Hematopoietic multipotent progenitor cell treated with erythropoietin and hydrocortisone succinate and interleukin-3 and kit ligand, for 4 days (in vitro differentiated cells): ENCODE measurements around the gene PNMA6E.

Experiments used
- DNase-seq: peaks from one replicate; pipeline ENCODE4 v3.0.0-alpha.2; 2015

The PNMA6E gene

DNA sequence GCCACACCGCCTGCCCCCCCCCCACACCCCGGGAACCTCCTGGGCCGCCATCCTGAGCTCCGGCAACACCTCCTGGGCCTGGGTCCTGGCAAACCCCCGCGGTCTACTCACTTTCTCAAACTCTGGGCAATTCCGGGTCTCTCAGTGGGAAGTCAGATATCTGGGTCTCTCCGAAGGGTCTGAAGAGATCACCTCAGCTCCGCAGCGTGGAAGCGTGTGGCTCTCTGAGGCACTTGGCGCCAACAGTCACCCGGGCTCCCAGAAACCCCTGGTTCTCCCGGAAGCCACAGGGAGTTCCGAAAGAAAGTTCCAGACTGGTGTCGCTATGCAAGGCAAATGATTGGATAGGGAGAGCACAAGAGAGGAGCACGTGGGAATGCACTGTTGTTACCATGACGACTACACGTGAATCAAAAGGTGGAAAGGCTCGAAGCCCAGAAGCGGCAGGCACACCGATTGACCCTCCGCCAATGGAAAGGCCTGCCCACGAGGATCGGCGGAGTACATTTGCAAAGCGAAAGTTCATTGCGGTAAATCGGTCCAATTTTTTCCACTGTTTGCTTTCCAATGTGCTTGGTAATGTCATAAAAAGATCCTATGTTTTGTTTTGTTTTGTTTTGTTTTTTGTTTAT, at the start of gene PNMA6E:
Gene PNMA6E, minus strand, starts transcription at position 218 of the 632 bp plus-strand sequence. CDS start 2,501 bp downstream, outside the sequence.
- no peak for DNase-seq

DNA sequence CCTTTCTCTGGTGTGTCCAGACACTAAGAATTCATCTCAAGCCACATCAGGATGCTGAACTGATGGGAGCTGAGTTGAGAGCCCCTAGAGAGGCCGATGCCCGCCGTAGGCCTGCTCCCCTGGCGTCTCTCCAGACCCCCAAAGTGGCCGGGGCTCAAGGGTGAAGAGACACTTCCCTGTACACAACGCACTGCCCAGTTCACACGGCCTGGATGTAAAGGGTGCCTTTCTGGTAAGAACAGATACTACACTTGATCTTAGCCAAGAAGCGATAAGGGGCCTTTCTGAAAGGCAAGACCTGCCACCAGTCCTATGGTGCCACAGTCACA, 49.8 kb upstream of the PNMA6E start:
- DNase-seq: no peak

DNA sequence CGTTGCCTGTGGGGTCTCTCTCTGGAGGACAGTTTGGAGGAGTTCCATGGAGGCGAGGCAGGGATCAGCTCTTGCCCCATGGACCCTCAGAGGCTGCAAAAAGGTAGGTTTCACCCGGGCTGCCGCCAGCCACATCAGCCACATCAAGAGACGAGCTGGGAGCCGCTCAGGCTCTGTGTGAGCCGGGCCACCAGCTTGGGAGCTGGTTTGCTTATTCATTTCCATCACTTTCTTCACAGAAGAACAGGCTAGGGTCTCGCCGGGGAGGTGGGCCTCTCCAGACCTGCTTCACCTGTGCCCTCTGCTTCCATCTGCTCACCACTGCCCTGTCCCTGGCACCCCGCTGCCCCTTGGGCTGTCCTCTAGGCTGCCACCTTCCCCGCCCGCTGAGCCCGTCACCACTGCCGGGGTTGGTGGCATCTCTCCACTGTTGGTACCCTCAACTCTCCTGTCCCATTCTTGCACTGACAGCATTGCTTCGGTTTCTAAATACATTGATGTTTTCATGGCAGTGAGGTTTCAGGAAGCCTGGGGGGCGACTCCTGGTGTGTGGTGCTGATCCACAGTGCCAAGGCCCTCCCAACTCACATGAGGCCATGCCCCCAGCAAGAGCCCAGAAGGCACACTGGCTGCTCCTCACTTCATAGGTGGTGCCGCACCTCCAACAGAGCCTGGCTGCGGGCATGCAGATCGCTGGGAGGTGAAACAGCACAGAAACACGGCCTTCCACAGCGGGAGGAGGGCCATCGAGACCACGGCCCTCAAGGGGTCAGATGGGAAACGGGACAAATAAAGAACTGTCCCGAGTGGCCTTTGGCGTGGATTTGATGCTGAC, 49.2 kb upstream of the PNMA6E start:
- DNase-seq: no peak

DNA sequence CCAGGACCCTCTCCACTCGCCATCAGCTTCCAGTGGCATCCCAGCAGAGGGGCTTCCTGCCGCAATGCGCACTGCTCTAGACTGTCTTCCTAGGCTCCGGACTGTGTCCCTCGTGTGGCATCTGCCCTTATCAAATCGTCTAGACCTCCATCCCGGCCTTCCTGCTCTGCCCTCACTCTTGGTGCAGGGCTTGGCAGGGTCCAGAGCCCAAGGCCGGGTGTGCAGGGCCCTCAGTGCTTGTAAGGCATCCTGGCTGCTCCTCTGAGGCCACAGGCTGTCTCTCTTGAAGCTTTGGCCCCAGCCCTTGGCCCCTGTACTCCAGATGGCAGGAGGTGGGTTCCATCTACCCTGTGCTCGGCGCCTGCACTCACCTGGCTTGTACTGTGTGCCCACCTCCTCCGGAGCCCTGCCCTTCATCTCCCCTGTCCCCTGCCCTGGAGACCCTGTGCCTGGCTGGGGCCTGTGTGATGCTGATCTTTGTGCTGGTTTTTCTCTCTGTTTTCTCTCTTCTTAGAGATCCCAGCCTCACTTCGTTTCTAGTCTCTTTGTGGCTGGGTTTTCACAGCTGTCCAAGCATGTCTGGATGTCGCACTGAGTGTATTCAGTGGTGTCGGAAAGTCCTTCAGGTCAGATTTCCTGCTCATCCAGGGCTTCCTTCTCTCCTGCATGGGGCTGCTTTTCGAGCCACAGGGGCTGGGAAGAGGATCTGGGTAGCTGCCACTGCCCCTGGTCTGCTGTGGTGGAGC, 48.4 kb upstream of the PNMA6E start:
- no peak for DNase-seq

DNA sequence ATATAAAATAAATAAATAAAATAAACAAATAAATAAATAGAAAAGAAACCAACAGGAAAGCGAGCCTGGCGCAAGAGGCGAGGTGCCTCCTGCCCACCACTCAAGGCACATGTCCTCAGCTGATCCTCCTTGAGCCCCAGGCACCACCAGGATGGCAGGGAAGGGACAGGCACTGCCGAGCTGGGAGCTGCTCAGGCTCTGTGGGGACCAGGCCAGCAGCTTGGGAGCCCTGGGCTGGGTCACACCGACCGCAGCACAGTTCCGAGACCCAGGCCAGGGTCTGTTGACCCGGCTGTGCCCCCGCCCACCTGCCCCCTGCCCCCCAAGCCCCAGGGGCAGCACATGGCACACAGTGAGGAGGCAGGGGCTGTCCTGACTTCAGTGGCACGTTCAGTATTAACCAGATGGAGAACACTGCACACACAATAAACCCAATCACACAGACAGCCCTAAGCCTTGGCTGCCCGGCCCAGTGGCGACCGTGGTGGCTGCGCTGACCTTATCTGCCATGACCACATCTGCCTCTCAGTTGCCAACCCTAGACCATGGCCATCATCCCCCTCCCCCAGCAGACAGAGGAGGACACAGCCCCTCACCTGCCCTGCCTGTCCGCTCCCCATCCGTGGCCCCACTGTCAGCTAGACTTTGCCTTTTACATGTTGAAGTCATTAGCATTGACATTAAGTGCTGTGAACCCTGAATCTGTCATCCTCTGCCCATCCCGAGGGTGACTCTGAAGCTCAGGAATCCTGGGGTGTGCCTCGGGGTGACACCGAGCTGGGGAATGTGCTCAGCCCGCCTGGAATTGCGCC, 47.6 kb upstream of the PNMA6E start:
- no peak for DNase-seq

DNA sequence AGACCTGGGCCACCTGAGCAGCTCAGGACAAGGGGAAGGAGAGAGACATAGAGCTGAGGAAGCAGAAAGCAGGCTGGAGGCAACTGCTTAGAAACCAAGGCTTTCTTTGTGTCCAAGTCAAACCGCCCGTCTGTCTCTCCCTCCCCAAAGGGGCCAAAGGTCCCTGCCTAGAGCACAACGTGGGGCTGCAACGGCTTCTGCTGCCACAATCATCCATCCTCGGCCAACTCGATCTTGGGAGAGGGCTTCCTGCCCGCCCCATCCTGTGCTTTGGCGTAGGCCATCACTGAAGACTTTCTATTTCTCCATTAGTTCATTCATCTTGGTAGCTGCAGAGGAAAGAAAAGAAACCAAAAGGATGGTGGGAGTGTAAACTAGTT, 46.4 kb upstream of the PNMA6E start:
- no peak for DNase-seq

DNA sequence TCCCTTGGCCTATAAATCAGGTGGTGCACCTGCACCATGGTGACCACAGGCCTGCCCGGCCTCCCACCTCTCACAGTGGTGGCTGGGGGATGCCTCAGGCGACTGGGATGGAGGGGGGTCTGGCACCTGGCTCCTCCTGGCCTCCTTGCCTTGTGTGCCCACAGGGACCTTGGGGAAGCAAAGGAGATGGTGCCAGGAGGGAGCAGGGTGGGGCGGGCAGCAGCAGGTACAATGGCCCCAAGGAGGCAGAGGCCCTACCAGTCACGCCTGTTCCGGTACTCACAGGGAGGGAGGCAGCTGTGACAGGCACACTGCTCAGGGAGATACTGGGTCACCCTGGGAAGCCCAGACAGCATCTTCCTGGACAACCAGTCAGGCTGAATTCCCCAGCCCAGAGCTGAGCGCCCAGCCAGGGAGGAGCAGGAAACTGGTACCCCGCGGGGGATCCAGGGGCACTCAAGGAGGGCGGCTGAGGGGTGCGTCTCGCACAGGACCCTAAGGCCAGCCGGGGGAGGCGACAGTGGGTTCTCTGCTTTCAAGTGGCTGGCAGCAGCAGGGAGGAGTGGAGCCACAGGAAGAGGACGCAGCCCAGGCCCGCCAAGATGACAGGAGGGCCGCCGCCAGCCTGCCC, 45.9 kb upstream of the PNMA6E start:
- DNase-seq: no peak

DNA sequence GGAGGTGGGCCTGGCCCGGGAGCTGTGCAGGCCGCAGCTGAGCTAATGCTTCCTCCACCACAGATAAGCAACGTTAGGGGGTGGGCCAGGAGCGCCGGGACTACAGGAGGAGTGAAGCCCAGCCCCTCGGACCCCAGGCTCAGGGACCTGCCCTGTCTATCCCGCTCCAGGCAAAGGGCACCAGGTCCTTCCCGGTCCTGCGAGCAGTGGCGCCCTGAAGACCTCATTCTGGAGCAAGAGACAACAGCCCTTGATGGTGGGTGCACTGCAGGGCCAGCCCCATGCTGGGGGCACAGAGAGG, 45.4 kb upstream of the PNMA6E start:
- DNase-seq: no peak

DNA sequence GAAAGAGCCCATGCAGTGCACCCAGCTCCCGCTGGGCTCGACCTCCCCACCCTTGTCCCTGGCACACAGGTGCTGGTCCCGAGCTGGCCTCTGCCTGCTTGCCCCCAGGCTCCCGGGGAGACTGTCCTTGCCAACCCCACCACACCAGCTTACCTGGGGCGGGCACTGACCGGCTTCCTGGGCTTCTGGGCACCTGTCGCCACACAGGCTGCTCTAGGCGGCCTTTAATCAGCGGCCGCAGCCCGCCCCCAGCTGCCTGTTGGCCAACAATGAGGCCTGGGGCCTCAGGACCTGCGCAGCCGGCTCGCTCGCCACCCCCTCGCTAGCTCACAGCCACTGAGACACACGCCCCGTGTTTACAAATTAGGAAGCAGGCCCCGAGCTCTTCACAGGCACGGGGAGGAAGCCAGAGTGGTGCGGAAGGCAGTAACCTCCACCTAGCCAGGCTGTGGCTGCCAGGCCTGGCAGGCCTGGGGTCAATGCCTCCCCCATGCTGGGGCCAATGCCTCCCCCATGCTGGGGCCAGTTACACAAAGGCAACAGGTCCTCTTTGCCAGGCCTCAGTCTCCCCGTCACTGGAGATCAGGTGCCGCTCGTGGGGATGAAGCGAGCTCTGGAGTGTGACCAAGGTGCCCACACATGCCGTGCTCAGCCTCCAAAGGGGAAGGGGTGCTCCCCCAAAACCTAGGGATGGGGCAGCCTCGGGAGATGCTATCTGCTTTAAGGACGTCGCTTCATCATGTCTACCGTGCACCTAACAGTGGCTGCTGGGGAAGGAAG, 44.9 kb upstream of the PNMA6E start, which contains the start of gene TREX2:
Gene TREX2, minus strand, starts transcription at position 201 of the 780 bp plus-strand sequence. CDS start 626 bp downstream, outside the sequence.
- DNase-seq: peak; percentile 5

DNA sequence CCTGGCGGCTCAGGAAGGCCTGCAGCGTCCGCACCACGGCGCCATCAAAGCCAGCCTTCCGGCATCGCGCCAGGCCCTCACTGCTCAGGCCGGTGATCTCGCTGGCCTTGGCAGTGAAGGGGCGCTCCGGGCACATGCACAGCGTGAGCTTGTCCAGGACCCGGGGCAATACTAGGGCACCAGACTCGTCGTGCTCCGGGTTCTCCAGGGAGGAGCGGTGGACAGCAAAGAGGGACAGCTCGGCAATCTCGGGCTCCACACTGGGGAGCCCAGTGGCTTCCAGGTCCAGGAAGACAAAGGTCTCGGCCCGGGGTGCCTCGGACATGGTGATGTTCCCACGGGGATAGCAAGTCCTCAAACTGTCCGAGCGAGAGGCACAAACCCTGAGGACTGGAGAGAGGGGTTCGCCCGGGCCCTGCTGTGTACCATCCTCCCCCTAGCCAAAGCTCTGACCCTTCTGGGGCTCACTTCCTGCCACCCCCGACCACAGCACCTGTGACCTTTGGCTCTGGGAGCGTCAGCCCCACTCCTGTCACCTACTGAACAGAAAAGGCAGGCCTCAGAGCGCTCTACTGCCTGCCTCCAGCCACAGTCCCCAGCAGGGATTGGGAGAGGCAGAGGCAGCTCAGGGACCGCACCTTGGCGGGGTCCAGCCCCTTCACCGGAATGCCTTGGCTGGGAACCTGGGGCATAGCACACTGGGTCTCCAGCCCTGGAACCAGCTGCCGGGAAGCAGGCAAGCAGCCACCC, 44.1 kb upstream of the PNMA6E start:
- no peak for DNase-seq

DNA sequence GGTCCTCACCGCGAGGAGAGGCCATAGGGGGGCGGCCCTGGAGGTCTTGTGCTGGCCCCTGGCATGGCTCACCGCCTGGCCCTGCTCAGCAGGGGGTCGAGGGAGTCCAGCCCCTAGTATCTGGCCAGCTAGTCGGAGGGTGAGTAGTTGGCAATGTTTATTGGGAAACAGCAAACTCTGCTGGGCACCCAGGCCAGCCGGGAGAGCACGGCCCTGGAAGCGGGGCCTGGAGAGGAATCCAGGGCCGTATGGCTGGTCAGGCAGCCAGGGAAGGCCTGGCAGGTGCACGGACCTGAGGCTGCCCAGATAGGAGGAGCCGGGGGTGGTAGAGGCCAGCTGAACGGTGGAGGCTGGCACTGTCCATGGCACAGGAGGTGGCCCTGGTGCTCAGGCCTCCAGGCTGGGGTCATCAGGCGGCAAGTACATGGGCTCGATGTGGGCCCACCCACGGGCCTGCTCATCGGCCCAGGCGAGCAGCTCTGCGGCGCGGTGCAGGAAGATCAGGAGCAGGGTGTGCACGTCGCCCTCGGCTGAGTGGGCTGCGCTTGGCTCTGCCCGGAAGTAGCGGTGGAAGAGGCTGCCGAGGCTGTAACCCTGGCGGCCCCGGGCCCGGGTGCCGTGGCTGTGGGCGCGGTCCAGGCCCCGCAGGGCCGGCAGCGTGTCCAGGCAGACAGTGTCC, 43.3 kb upstream of the PNMA6E start:
- no peak for DNase-seq

DNA sequence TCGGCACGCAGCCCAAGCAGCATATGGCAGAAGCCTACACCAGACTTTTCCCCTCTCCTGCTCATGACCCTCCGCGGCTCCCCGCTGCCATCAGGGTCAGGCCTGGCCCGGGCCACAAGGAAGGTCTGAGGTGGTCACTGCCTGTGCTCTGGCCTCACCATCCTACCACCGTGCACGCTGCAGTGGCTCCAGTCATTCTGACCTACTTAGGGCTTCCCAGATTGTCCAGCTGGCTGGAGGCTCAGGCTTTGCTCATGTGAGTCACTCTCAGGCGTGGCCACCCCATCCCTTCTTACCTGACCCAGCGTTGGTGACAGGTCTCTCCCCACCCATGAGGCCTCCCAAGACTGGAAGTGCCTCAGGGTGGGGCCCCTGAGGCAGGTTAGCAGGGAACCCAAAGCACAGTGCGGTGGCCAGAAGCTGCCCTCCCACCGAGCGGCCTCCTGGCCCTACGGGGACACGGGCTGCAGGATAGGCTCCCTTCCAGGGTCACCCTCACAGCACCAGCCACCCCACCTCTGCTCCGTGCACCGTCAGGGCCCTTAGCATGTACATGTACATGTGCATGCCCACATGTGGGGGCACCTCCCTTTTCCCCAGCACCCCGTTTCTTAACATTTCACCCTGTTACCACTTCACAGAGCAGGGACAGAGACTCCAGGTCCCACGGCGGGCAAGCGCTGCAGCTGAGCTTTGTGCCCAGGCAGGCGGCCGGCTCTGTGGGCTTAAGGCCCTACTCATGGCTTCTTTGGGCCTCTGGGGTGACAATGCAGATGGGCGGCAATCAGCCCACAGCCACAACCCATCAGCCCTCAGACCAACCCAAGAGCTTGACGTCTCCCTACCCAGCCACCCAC, 42.6 kb upstream of the PNMA6E start:
- no peak for DNase-seq

DNA sequence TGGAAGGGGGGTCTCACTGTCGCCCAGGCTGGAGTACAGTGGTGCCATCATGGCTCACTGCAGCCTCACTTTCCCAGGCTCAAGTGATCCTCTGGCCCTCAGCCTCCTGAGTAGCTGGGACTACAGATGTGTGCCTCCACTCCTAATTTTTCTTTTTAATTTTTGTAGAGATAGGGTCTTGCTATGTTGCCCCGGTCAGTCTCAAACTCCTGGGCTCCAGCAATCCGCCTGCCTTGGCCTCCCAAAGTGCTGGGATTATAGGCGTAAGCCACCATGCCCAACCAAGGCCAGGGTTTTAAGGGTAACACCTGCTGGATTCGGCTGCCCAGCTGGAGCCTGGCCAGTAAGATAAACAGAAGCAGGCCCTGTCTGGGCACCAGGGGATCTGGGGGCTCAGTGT, 41.3 kb upstream of the PNMA6E start:
- no peak for DNase-seq

DNA sequence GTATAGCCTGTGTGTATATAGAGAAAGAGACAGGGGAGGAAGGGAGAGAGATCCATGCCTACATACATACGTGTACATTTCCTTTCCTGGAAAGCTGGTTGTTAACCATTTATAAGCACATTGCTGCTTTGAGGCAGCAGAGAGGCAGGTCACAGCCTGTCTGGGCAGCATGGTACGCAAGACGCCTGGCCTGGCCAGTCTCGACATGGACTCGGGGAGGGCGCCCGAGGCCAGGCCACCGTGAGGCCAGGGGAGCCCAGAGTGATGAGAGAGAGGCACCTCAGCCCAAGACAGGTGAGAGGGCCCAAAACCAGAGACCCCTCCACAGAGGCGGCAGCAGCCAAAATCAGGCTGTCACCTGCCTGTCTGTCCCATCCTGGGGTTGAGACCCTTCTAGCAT, 40.8 kb upstream of the PNMA6E start:
- DNase-seq: no peak

DNA sequence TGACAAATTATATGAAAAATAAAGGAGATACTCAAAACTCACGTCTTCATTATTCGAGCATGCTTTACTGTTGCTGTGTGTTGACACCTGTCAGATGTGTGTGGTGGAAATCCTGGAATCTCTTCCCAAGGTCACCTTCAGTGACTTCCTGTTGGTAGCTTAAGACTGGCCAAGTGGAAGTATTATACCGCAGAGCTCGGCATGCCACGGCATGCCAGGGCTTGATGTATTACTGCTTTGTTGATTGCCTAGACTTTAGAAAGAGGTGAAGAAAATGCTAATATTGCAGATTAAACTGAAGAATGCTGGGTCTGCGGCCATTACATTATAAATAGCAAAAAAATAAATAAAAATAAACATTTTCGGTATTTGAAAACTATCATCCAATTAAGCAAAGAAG, 40.1 kb upstream of the PNMA6E start:
- no peak for DNase-seq

DNA sequence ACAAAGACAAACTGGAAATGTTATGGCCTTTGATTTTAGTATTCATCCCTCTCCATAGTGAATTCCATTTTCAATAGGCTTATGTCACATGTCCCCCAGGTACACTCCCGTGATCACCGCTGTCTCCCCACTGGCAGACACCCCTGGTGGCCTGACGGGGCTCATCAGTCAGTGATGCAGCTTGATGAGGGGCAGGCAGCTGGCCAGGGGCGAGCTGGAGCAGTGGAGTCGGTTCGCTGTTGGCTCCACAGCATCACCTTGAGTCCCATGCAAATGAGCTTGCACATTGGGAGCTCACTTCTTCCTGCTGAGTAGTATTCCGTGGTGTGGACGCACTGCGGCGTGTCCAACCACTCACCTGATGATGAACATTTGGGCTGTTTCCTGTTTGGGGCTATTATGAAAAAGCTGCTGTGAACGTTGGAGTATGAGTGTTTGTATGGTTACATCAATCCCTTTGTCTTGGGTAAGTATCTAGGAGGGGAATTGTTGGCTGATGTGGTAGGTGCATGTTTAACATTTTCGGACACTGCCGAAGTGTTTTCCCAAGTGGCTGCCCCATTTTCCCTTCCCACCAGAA, 39.5 kb upstream of the PNMA6E start:
- no peak for DNase-seq

DNA sequence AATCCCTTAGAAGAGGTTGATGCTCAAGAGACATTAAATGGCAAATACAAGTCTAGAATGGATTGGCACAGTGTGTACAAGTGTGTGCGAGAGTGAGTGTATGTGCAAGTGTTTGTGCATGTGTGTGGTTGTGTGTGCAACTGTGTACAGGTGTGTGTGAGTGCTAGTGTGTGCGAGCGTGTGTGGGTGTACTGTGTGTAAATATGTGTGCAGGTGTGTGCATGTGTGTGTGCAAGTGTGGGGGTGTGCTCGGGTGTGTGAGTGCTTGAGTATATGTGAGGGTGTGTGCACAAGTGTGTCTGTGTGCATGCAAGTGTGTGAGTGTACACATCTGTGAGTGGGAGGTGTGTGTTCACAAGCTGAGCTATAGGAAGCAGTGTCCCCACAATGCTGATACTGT, 38.8 kb upstream of the PNMA6E start:
- DNase-seq: no peak

DNA sequence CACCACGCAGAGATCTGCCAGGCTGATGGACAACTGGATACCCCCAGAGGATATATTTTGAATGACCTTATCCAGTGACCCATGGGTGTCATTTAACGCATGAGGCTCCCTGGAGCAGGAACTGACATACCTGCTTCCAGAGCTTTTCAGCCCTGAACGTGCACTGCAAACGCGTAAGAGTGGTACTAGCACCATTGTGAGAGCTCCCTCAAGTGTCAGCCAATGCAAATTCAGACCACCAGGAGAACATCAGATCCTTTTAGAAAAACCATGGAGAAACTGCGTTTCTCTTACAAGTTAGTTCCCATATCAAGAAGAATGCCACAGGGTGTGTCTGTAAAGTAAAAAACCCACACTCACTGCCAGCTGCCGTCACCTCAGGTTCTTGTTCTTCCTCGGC, 37.4 kb upstream of the PNMA6E start:
- DNase-seq: peak; percentile 45

DNA sequence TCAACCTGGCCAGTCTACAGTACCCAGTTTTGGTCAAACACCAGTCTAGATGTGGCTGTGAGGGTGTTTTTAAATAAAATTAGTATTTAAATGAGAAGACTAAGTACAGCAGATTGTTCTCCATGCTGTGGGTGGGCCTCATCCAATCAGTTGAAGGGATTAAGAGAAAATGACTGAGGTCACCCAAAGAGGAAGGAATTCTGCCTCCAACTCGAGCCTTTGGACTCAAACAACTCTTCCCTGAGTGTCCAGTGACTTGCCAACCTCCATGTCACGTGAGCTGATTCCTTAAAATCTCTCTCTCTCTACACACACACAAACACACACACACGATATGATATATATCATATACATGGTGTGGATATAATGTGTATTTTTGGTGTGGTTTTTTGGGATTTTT, 34.7 kb upstream of the PNMA6E start:
- no peak for DNase-seq
